Activated naive CD4-positive, alpha-beta T cell treated with Interleukin-2 at 50 U/mL for 16 hours (primary cell): Measurements from ENCODE around the gene EPO.
A peak's percentile ranks its signal among the peaks of the same experiment; 100 is the strongest.

Experiments
- DNase-seq: peaks from one replicate; pipeline ENCODE4 v3.0.0-alpha.2; 2020

Gene EPO

GRCh38 chr7:100720279-100720670 lies at the start of gene EPO:
TSS of gene EPO (plus strand) at chr7:100720468. CDS start at chr7:100720981, 513 bp downstream.
- DNase-seq: no peak

DNA sequence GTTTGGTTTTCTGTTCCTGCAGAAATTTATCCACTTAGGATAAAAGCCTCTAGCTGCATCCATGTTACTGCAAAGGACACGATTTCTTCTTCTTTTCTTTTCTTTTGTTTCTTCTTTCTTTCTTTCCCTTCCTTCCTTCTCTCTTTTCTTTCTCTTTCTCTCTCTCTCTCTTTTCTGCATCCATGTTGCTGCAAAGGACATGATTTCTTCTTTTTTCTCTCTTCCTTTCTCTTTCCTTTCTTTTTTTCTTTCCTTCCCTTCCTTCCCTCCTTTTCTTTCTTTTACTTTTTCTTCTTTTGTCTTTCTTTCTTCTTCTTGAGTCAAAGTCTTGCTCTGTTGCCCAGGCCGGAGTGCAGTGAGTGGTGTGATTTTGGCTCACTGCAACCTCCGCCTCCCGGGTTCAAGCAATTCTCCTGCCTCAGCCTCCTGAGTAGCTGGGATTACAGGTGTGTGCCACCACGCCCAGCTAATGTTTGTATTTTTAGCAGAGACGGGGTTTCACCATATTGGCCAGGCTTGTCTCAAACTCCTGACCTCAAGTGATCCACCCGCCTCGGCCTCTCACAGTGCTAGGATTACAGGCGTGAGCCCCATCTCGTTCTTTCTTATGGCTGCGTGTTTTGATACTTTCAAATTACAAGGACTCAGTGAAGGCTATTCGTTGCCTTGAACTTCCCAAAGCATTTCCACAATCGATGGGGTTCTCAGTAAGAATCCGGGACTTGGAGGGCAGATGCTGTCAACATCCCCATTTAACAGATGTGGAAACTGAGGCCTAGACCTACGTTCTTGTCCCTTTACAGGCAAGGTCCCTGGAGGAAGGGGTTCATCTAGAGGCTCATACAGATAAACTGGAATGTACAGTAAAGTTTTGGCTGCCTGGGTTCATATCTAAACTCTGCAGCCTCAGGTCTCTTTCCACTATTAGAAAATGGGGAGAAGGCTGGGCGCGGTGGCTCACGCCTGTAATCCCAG lies 48.6 kb upstream of the EPO start:
- DNase-seq: no peak

DNA sequence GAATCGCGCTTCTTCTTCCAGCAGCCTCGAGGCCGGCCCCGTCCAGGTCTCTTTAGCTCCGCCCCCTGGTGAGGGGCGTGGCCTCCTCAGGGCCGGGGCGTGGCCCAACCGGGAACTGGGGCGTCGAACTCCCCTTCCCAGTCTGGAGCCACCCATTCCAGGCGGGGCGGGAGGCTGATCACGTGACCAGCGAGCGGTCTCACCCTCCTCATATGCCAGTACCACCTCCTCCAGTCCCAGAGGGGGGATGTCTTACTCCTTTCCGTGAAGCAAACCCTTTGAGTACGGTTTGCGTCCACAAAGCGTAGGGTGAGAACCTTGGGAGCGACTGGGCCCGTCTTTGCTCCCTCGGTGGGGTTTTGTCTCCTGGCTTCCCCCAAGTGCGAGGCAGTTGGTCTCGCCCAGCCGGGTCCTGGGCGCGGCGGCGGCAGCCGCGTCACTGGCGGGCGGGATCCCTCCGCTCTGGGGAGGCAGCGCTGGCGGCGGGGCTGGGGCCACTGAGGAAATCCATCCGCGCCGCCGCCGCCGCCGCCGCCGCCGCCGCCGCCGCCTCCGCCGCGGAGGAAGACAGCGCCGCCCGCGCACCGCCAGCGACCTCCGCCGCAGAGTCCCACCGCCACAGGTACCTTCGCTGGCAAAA lies 46.8 kb upstream of the EPO start, which contains the start of gene GNB2:
GNB2 (plus strand) TSS at position 439 of the 640 bp plus-strand sequence. CDS start 2,526 bp downstream, outside the sequence.
- DNase-seq: peak; percentile 99

DNA sequence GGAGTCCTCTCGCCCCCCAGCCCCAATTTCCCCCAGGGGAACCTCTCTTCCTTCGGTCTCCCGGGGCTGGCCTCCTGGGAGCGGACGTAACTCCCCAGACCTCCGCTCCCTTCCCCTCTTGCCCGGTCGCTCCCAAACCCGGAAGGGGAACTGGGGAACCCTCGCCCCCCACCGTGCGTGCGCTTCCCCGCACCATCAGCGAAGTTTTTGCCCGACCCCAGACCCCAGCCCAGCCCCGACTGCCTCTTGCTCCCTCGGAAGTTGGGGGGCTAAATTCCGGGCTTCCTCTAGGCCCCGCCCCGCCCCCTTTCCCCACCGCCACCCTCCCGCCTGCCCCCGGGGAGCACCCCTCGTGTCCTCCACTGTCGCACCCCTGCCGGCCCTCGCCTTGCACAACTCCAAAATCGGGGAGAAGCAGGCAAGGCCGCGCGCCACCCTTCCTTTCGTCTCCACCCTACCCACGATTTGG lies 46.3 kb upstream of the EPO start:
- DNase-seq: peak; percentile 45

DNA sequence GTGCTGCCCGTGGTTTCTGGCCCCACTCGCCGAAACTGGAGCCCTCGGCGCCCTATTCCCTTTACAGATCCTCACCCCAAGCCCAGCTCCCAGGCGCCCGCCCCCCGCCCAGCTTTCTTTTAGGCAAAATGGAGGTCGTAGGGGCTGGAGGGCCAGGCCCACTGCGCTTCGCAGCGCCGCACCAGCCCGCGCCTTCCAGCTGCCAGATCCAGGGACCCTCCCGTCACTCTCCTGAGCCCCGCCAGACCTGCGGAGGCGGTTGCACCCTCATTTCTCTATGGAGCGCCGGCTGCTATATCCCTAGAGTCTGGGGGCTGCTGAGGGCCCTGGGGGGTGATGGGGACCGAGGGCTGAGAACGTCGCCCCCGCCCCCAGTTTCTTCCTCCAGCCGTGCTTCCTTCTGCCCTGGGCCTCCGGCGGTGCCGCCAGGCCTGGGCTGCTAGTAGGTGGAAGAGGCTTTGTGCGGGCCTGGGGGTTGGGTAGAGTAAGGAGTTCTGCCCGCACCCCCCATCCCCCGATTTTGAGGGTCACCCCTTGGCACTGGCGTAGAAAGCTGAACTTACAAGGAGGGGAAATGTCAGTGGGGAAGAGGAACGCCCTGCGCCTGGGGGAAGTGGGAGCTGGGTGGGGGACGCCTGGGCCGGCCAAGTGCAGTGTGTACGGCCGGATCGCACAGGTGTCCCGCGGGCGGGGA lies 45.7 kb upstream of the EPO start:
- DNase-seq: peak; percentile 41

- DNase-seq: peak; percentile 49
Observed at GRCh38 chr7:100675105-100675451, 45.2 kb upstream of the EPO start.

DNA sequence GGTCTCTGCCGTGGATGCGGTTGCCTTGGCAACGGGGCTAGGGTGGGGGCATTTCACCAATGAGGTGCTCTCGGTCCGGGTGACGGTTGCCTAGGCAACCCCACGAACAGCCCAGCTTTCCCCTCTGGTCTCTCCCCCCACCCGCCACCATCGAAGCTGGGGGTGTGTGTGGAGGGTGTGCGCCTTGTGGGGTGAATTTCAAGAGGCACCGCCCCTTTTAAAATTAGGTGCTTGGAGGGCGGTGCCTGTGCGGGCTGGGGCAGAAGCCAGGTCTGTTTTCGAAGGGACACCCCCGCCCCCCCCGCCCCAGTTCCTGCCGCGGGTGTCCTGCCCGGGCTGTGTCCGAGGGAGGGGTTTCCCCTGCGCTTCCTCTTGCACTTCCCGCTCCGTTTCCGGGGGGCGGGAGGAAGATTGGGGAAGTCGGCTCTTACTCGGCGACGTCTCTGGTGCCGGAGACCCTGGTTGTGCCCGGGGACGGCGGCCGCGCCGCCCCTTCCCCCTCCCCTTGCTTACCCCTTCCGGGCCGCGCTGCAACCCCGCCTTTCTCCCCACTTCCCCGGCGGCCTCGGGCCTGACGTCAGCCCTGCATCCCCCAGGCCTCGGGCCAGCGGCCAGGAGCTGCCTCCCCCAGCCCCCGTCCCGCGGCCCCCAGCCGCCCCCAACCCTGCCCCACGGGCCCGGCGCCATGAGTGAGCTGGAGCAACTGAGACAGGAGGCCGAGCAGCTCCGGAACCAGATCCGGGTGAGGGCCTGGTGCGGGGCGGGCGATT lies 44.5 kb upstream of the EPO start:
- DNase-seq: peak; percentile 81

DNA sequence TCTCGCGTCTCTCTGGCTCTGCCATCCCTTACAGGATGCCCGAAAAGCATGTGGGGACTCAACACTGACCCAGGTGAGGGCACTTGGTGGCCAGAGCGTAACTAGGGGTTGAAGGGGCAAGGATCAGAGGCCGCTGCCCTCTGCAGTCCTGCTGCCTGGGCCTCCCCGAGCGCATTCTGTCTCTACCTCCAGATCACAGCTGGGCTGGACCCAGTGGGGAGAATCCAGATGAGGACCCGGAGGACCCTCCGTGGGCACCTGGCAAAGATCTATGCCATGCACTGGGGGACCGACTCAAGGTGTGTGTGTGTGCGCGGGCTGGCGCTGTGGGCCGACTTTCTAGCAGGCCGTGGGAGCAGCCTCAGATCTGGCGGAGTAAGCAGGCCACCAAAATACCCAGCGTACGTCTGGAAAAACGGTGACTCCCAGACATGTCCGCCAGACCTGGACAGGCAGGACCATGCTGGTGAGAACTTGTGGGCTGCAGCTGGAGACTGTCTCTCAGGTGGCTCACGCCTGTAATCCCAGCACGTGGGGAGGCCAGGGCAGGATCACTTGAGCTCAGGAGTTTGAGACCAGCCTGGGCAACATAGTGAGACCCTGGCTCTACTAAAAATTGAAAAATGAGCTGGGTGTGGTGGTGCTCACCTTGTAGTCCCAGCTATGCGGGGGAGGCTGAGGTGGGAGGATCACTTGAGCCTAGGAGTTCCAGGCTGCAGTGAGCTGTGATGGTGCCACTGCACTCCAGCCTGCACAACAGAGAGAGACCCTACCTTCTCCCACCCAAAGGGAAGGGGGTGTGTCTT lies 43.6 kb upstream of the EPO start:
- no peak for DNase-seq

DNA sequence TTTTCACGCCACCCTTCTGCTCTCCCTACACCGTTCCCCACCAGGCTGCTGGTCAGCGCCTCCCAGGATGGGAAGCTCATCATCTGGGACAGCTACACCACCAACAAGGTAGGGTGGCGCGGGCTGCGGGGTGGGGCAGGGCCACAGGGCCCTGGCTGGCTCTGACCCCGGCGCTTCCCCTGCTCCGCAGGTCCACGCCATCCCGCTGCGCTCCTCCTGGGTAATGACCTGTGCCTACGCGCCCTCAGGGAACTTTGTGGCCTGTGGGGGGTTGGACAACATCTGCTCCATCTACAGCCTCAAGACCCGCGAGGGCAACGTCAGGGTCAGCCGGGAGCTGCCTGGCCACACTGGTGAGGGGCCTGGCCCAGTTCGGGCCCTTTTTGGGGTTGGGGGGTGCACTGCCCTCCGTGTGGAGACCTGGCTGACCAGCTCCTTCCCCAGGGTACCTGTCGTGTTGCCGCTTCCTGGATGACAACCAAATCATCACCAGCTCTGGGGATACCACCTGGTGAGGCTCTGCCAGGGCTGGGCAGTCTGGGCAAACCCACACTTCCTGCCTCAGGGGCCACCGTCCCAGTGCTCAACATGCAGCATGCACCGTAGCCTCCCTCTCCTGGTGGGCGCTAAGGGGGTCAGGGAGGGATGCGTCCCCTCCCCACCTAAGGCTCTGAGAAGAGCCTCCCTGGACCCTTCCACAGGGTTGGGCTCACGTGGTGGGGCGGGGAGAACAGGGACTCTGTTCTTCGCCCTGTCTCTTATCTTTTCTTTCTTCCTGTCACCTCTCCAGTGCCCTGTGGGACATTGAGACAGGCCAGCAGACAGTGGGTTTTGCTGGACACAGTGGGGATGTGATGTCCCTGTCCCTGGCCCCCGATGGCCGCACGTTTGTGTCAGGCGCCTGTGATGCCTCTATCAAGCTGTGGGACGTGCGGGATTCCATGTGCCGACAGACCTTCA lies 42.7 kb upstream of the EPO start:
- no peak for DNase-seq

- no peak for DNase-seq
Observed at GRCh38 chr7:100678291-100678984, 41.8 kb upstream of the EPO start.

DNA sequence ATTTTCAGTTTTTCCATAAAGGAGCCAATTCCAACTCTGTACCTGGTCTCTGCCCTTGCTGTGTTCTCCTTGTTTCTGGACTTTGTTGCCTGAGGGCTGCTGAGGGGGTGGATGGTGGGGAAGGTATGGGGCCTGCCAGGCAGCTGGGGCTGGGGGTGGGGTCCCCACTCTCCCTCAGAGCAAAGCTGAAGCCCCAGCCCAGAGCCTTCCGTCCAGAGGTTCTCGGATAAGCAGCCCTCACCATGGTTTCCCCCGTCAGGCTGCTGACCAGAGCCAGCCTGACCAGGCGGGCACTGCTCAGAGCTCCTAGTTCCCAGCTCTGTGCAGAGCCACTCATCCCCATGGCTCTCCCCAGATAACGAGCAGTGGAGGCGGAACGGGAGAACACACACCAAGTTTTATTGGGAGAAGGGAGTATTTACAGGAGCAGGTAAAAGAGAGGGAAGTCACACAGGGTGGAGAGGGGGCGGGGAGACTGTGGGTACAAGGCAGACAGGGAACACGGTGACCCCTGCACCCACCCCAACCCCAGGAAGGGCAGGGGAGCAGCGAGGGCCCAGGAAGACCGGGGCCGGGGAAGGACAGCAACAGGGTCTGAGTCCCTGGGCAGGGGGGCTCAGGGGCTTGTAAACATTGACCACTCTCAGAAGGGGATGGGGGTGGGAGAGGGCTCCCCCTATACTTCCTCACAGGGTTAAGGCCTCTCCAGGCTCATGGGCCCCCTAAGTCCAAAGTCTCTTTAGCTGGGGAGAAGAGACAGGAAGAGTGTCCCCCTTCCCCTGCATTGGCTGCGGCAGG lies 40.9 kb upstream of the EPO start:
- no peak for DNase-seq

- no peak for DNase-seq
Observed at GRCh38 chr7:100679927-100680575, 40.2 kb upstream of the EPO start.

DNA sequence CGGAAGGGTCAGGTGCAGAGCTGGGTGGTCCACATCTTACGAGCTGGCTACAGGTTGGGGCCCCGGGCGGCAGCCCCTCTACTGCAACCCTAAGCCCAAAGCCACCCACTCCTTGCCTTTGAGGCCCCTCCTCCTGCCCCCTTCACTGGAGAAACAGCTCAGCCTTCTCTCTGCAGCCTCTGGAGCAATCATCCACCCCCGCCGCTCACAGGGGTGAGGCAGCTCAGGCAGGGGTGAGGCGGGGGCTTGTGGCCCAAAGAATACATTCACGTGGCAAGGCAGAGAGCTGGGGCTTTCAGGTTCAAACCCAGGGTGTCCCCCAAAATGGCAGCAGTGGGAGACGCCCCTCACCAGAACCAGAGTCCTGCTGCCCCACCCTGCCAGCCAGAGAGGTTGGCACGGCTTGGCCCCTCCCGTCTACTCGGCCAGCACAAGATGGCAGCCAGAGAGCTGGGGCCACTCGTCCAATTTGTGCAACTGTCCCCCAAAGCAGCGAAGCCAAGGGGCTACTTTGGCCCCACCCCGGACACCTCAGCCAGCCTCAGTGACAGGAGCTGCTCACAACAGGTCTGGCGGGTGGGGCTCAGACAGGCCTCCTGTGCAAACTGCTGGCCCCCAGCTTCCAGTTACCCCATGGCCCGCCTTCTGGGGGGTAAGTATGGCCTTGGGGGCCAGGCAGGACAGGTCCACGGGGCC lies 39.5 kb upstream of the EPO start:
- DNase-seq: no peak

- DNase-seq: no peak
Observed at GRCh38 chr7:100681491-100682227, 38.6 kb upstream of the EPO start.

DNA sequence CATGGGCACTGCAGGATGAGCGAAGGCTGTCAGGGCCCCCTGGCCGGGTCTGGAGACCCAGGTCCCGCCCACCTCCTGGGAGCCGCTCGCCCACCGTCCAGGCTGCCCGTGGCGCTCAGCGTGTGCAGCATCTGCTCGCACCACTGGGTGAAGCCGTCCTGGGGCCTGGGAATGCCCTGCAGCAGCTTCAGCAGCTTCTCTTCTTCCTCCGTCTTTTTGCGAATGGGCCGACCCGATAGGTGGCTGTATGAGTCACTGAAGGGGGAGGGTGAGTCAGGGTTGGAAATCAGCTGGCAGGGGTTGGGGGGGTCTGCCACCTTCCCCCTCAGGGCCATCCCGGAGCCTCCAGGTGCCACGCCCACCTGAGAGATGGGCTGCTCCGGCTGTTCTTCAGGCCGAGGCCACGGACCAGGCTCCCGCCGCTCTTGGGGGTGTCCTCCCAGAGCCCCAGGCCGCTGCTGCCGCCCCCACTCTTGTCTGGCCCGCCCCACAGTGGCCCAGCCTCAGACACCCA lies 38.0 kb upstream of the EPO start:
- no peak for DNase-seq

GRCh38 chr7:100682991-100683658 lies 37.1 kb upstream of the EPO start:
- no peak for DNase-seq
